Measurements from ENCODE around the gene ABHD3. TPM values are rescaled to one million over a fixed set of nuclear protein-coding genes. Genes with fewer than 3 reads are reported as not detected.

Gene ABHD3
- total RNA-seq, 2 experiments from 2014 or later = 24.1 to 25.4 TPM

DNA sequence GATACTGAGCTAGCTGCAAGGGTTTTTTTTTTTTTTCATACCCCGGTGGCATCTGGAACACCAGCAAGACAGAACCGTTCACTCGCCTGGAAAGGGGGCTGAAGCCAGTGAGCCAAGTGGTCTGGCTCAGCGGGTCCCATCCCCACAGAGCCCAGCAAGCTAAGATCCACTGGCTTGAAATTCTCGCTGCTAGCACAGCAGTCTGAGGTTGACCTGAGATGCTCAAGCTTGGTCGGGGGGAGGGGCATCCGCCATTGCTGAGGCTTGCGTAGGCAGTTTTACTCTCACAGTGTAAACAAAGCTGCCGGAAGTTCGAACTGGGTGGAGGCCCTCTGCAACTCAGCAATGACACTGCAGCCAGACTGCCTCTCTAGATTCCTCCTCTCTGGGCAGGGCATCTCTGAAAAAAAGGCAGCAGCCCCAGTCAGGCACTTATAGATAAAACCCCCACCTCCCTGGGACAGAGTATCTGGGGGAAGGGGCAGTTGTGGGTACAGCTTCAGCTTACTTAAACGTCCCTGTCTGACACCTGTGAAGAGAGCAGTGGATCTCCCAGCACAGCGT is 31.0 kb upstream of the ABHD3 start:
- Mint-ChIP-seq H3K27me3 (no peaks in the 10 kb centered on the region), H3K4me3 (peak overlapping the region; percentile 25), H3K4me1 (ENCODE audit: low read depth) (peaks cover 8% of the 10 kb centered on the region), H3K36me3 (ENCODE audit: low read depth) (peaks cover 3% of the 10 kb centered on the region), H3K27ac (peak overlapping the region; percentile 85), H3K9me3 (no peaks in the 10 kb centered on the region)
- no peaks in the 10 kb centered on the region for H3K27me3 ChIP-seq (ENCODE audit: control insufficient read depth in 1 of 2, insufficient read depth in 2 of 2, low read length in 2 of 2)
- TF ChIP-seq, protein P1, sequence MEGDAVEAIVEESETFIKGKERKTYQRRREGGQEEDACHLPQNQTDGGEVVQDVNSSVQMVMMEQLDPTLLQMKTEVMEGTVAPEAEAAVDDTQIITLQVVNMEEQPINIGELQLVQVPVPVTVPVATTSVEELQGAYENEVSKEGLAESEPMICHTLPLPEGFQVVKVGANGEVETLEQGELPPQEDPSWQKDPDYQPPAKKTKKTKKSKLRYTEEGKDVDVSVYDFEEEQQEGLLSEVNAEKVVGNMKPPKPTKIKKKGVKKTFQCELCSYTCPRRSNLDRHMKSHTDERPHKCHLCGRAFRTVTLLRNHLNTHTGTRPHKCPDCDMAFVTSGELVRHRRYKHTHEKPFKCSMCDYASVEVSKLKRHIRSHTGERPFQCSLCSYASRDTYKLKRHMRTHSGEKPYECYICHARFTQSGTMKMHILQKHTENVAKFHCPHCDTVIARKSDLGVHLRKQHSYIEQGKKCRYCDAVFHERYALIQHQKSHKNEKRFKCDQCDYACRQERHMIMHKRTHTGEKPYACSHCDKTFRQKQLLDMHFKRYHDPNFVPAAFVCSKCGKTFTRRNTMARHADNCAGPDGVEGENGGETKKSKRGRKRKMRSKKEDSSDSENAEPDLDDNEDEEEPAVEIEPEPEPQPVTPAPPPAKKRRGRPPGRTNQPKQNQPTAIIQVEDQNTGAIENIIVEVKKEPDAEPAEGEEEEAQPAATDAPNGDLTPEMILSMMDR (IDR thresholded peaks at IDR 0.05) = no peak
- H3K4me1 ChIP-seq (ENCODE audit: insufficient read depth, low read length) = peaks cover 24% of the 10 kb centered on the region
- no peaks in the 10 kb centered on the region for H3K9me3 ChIP-seq (ENCODE audit: control insufficient read depth in 1 of 2, insufficient read depth in 1 of 2, low read length in 2 of 2)
- no peak overlapping the region for H3K4me3 ChIP-seq (ENCODE audit: low read length)
- CTCF ChIA-PET = interaction anchor here (0.6 to 1.1 kb wide), 3 partner anchors 21 to 135 kb away, joined by 3 to 7 read pairs (median 3); partner anchors contain the start of gene ESCO1
- POLR2A ChIA-PET = interaction anchor here (1.1 to 1.8 kb wide), 3 partner anchors 31 to 135 kb away, joined by 4 to 6 read pairs (median 5); partner anchors contain the start of genes ABHD3 and ESCO1
- intact Hi-C loops (cut with DNase I, micrococcal nuclease) = no loop called here
- peak; percentile 10 for ATAC-seq (ENCODE audit: poor library complexity)
- DNase-seq = peak; percentile 35 to 86 (median 53)
- H3K27ac ChIP-seq (ENCODE audit: low read depth in 1 of 2, low read length in 2 of 2) = peak overlapping the region in 1 of 2 donors; percentile 34
- H3K36me3 ChIP-seq (ENCODE audit: insufficient read depth, low read length) = no peaks in the 10 kb centered on the region

DNA sequence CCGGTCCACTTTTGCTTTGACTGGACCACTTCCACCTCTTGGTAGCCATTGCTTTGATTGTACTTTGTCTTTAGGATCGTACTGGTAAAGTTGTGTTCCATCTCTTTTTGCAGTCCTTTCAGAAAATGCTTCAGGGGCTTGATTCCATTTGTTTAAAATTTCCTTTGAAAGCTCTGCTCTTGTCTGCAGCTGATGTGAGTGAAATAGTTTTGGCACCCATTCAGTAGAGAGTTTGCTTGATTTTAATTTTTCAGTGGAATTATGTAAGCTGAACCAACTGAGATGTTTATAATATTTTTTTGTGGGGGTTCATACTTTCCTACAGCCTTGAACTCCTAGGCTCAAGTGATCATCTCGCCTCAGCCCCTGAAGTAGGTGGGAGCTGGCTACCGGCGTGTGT is 28.4 kb upstream of the ABHD3 start:
- Mint-ChIP-seq H3K27ac (no peak overlapping the region), H3K4me3 (no peak overlapping the region), H3K36me3 (ENCODE audit: low read depth) (no peaks in the 10 kb centered on the region), H3K4me1 (ENCODE audit: low read depth) (no peaks in the 10 kb centered on the region), H3K9me3 (no peaks in the 10 kb centered on the region), H3K27me3 (no peaks in the 10 kb centered on the region)
- Histone ChIP-seq H3K9me3 (ENCODE audit: control insufficient read depth in 1 of 2, insufficient read depth in 1 of 2, low read length in 2 of 2) (no peaks in the 10 kb centered on the region), H3K36me3 (ENCODE audit: insufficient read depth, low read length) (no peaks in the 10 kb centered on the region), H3K4me1 (ENCODE audit: insufficient read depth, low read length) (peaks cover 13% of the 10 kb centered on the region), H3K4me3 (ENCODE audit: low read length) (no peak overlapping the region), H3K27me3 (ENCODE audit: control insufficient read depth in 1 of 2, insufficient read depth in 2 of 2, low read length in 2 of 2) (no peaks in the 10 kb centered on the region), H3K27ac (ENCODE audit: low read depth in 1 of 2, low read length in 2 of 2) (no peak overlapping the region)
- CTCF ChIA-PET = no interaction called here
- ATAC-seq (ENCODE audit: poor library complexity) = no peak
- POLR2A ChIA-PET = no interaction called here
- no peak for DNase-seq
- TF ChIP-seq, protein P1 (IDR thresholded peaks at IDR 0.05) = no peak
- intact Hi-C loops (cut with DNase I, micrococcal nuclease) = no loop called here

DNA sequence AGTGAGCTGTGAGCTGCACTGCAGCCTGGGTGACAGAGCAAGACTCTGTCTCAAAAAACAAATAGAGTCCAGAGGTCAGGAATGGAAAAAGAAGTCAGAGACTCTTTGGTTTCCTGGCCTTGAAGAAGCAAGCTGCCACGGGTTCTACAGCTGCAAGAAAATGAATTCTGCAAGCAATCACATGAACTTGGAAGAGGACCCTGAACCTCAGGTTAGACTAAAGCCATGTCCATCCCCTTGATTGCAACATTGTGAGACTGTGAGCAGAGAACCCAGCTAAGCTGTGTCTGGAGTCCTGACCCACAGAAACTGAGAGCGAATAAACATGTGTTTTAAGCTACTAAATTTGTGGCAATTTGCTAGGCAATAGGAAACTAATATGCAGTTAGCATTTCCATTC is 23.1 kb upstream of the ABHD3 start:
- Mint-ChIP-seq H3K4me1 (ENCODE audit: low read depth) (no peaks in the 10 kb centered on the region), H3K27ac (no peak overlapping the region), H3K27me3 (no peaks in the 10 kb centered on the region), H3K4me3 (no peak overlapping the region), H3K36me3 (ENCODE audit: low read depth) (no peaks in the 10 kb centered on the region), H3K9me3 (no peaks in the 10 kb centered on the region)
- H3K4me1 ChIP-seq (ENCODE audit: insufficient read depth, low read length) = no peaks in the 10 kb centered on the region
- TF ChIP-seq, protein P1 (IDR thresholded peaks at IDR 0.05) = no peak
- ATAC-seq (ENCODE audit: poor library complexity) (no peak), DNase-seq (no peak)
- no peaks in the 10 kb centered on the region for H3K36me3 ChIP-seq (ENCODE audit: insufficient read depth, low read length)
- H3K27ac ChIP-seq (ENCODE audit: low read depth in 1 of 2, low read length in 2 of 2) = no peak overlapping the region
- no peaks in the 10 kb centered on the region for H3K9me3 ChIP-seq (ENCODE audit: control insufficient read depth in 1 of 2, insufficient read depth in 1 of 2, low read length in 2 of 2)
- ChIA-PET CTCF (no interaction called here), POLR2A (interaction anchor here (1.7 kb wide), 1 partner anchor 13 kb away, joined by 7 read pairs; the partner anchor contains the start of gene MIB1)
- H3K27me3 ChIP-seq (ENCODE audit: control insufficient read depth in 1 of 2, insufficient read depth in 2 of 2, low read length in 2 of 2) = no peaks in the 10 kb centered on the region
- intact Hi-C loops (cut with DNase I, micrococcal nuclease) = no loop called here
- H3K4me3 ChIP-seq (ENCODE audit: low read length) = no peak overlapping the region

Measured in CD4-positive, alpha-beta T cell (primary cell).